ENCODE results near the gene THPO. TPM values are rescaled to one million over a fixed set of nuclear protein-coding genes. Genes with fewer than 3 reads are reported as not detected.

THPO gene
- total and polyA plus RNA-seq, 2 donors (not counting 3 experiments of a cell fraction or from before 2014, with no cell fraction given) = 0.08 TPM; not detected in 1

- no peaks in the 10 kb centered on the region for H4K20me1 ChIP-seq (replicated peaks; ENCODE audit: control insufficient read depth, extremely low read depth, insufficient read depth, low read length)
- no peaks in the 10 kb centered on the region for H3K27me3 ChIP-seq (ENCODE audit: control insufficient read depth in 2 of 2, insufficient read depth in 2 of 2, low read length in 2 of 2)
- dilution Hi-C loops (cut with MboI; ENCODE audit: extremely low pct_ligation_motif_present, low sequenced_read_pairs) = no loop called here
- no peak overlapping the region for H3K9ac ChIP-seq (replicated peaks; ENCODE audit: extremely low read depth, insufficient read depth, low read length)
- TF ChIP-seq GATA2 (IDR thresholded peaks at IDR 0.05; ENCODE audit: insufficient read depth, insufficient read length, low read depth, low read length) (no peak), FOS (IDR thresholded peaks at IDR 0.05; ENCODE audit: borderline replicate concordance, insufficient read depth, low read length) (no peak), JUN (IDR thresholded peaks at IDR 0.05; ENCODE audit: borderline replicate concordance, insufficient read depth, insufficient read length, low read depth) (no peak)
- no peak overlapping the region for H3K4me2 ChIP-seq (ENCODE audit: insufficient read depth, low read length)
- no peak overlapping the region for H2AFZ ChIP-seq (ENCODE audit: low read depth, low read length)
- no peak for FAIRE-seq
- CTCF ChIA-PET = no interaction called here
- no peaks in the 10 kb centered on the region for H3K9me1 ChIP-seq (replicated peaks; ENCODE audit: control insufficient read depth, extremely low read depth, insufficient read depth, low read length)
- peaks cover 28% of the 10 kb centered on the region for H3K4me1 ChIP-seq (ENCODE audit: control insufficient read depth, extremely low read depth, insufficient read depth, low read length)
- no peak overlapping the region for H3K4me3 ChIP-seq (replicated peaks in 1 of 3; ENCODE audit: insufficient read depth in 1 of 3, low read depth in 1 of 3, low read length in 3 of 3)
- H3K9me3 ChIP-seq (replicated peaks; ENCODE audit: control insufficient read depth, insufficient read depth, low read length) = no peaks in the 10 kb centered on the region
- POLR2A ChIA-PET = no interaction called here
- peaks cover 89% of the 10 kb centered on the region for H3K79me2 ChIP-seq (ENCODE audit: control insufficient read depth, insufficient read depth, low read length)
- DNase-seq (ENCODE audit: low read depth, low spot score) = no peak
- intact Hi-C loops (cut with micrococcal nuclease) = no loop called here
- no peak overlapping the region for H3K27ac ChIP-seq (ENCODE audit: insufficient read depth, low read depth, low read length)
- H3K36me3 ChIP-seq (ENCODE audit: control insufficient read depth in 2 of 2, extremely low read depth in 1 of 2, insufficient read depth in 2 of 2, low read length in 2 of 2) = peaks cover 68 to 73% of the 10 kb centered on the region in 2 experiments
- BruUV-seq (replicated peaks) = no TSS peak
Measured at GRCh38 chr3:184322731-184323487, 55.1 kb downstream of the THPO start.

Small RNA genes lying within 50 kb of the gene (small RNA-seq; reads per million reads assigned to genes)
- 420 reads per million, percentile 99 among the genes with 10 or more reads in this experiment for gene SNORD66 (ENCODE audit: insufficient read depth, insufficient read length, low read depth, low replicate concordance)

Other genes with a start within 250 kb of the THPO start
- 38.8 and 44.7 TPM in 2 replicates for gene EIF2B5, start 242.8 kb downstream of the THPO start, total RNA-seq
- gene EIF2B5, start 242.8 kb downstream of the THPO start, polyA plus RNA-seq = 35.5 and 42.7 TPM in 2 replicates
- gene DVL3, start 222.8 kb downstream of the THPO start, total RNA-seq = 59.0 and 61.3 TPM in 2 replicates
- gene DVL3, start 222.8 kb downstream of the THPO start, polyA plus RNA-seq = 41.2 and 43.8 TPM in 2 replicates
- 400 and 431 TPM in 2 replicates for gene AP2M1, start 203.4 kb downstream of the THPO start, total RNA-seq
- gene AP2M1, start 203.4 kb downstream of the THPO start, polyA plus RNA-seq = 602 and 603 TPM in 2 replicates
- 65.6 and 68.8 TPM in 2 replicates for gene ABCF3, start 192.0 kb downstream of the THPO start, total RNA-seq
- gene ABCF3, start 192.0 kb downstream of the THPO start, polyA plus RNA-seq = 73.4 and 93.9 TPM in 2 replicates
- gene VWA5B2, start 148.6 kb downstream of the THPO start, total RNA-seq = not detected in 2 replicates
- 0.03 TPM in 1 of 2 replicates, not detected in the other for gene VWA5B2, start 148.6 kb downstream of the THPO start, polyA plus RNA-seq
- 37.7 and 42.9 TPM in 2 replicates for gene ALG3, start 129.2 kb downstream of the THPO start, total RNA-seq
- gene ALG3, start 129.2 kb downstream of the THPO start, polyA plus RNA-seq = 99.9 and 102 TPM in 2 replicates
- gene EEF1AKMT4, start 128.5 kb downstream of the THPO start, total RNA-seq = 3.3 and 3.4 TPM in 2 replicates
- 8.0 and 9.8 TPM in 2 replicates for gene EEF1AKMT4, start 128.5 kb downstream of the THPO start, polyA plus RNA-seq
- gene CAMK2N2, start 116.7 kb downstream of the THPO start, total RNA-seq = not detected in 2 replicates
- 0.11 TPM in 1 of 2 replicates, not detected in the other for gene CAMK2N2, start 116.7 kb downstream of the THPO start, polyA plus RNA-seq
- gene ECE2, start 102.2 kb downstream of the THPO start, total RNA-seq = not detected in 2 replicates
- gene ECE2, start 102.2 kb downstream of the THPO start, polyA plus RNA-seq = not detected in 2 replicates
- gene PSMD2, start 79.0 kb downstream of the THPO start, total RNA-seq = 400 and 435 TPM in 2 replicates
- 358 and 414 TPM in 2 replicates for gene PSMD2, start 79.0 kb downstream of the THPO start, polyA plus RNA-seq
- 524 and 532 TPM in 2 replicates for gene EIF4G1, start 63.6 kb downstream of the THPO start, total RNA-seq
- 355 and 401 TPM in 2 replicates for gene EIF4G1, start 63.6 kb downstream of the THPO start, polyA plus RNA-seq
- gene FAM131A, start 40.6 kb downstream of the THPO start, total RNA-seq = 19.9 and 26.8 TPM in 2 replicates
- gene FAM131A, start 40.6 kb downstream of the THPO start, polyA plus RNA-seq = 29.9 and 34.1 TPM in 2 replicates
- 6.5 and 9.9 TPM in 2 replicates for gene CLCN2, start 16.6 kb downstream of the THPO start, total RNA-seq
- 3.5 and 4.9 TPM in 2 replicates for gene CLCN2, start 16.6 kb downstream of the THPO start, polyA plus RNA-seq
- 80.5 and 89.0 TPM in 2 replicates for gene POLR2H, start 16.5 kb downstream of the THPO start, total RNA-seq
- 169 and 276 TPM in 2 replicates for gene POLR2H, start 16.5 kb downstream of the THPO start, polyA plus RNA-seq
- gene CHRD, start 1.8 kb upstream of the THPO start, total RNA-seq = 0.40 and 0.53 TPM in 2 replicates
- 0.27 and 0.54 TPM in 2 replicates for gene CHRD, start 1.8 kb upstream of the THPO start, polyA plus RNA-seq
- not detected in 2 replicates for gene EPHB3, start 183.6 kb upstream of the THPO start, total RNA-seq
- 0.01 TPM in 1 of 2 replicates, not detected in the other for gene EPHB3, start 183.6 kb upstream of the THPO start, polyA plus RNA-seq

All from endothelial cell of umbilical vein (primary cell).